ENCODE data around the gene MICOS13.

The MICOS13 gene

GRCh38 chr19:5667751-5668271 is 12.5 kb downstream of the MICOS13 start:
- H3K36me3 ChIP-seq (ENCODE audit: insufficient read depth, low read length): peaks cover 68% of the 10 kb centered on the region
- no peak overlapping the region for H3K4me3 ChIP-seq (ENCODE audit: low read length, poor library complexity, severe bottlenecking)
- no peaks in the 10 kb centered on the region for H3K79me2 ChIP-seq (ENCODE audit: insufficient read depth, low read length)
- no peak overlapping the region for H2AFZ ChIP-seq (ENCODE audit: low read length)
- no peak overlapping the region for H3K4me2 ChIP-seq (ENCODE audit: low read depth, low read length, poor library complexity, severe bottlenecking)
- H3K4me1 ChIP-seq (ENCODE audit: insufficient read depth, low read length, poor library complexity, severe bottlenecking): no peaks in the 10 kb centered on the region
- no peaks in the 10 kb centered on the region for H3F3A ChIP-seq (ENCODE audit: low read depth)
- no peaks in the 10 kb centered on the region for H4K20me1 ChIP-seq (ENCODE audit: insufficient read depth, low read length, poor library complexity, severe bottlenecking)
- no peaks in the 10 kb centered on the region for H3K9me3 ChIP-seq (ENCODE audit: insufficient read depth, low read depth, low read length)
- no peak for TF ChIP-seq CTCF (conservative IDR thresholded peaks at IDR 0.05; ENCODE audit: low read length)
- no peak for TF ChIP-seq EZH2phosphoT487 (IDR thresholded peaks at IDR 0.05; ENCODE audit: borderline replicate concordance)
- no peaks in the 10 kb centered on the region for H3K27me3 ChIP-seq (ENCODE audit: insufficient read depth, low read length, poor library complexity, severe bottlenecking)
- H3K9me2 ChIP-seq (replicated peaks; ENCODE audit: low read depth, low read length): no peaks in the 10 kb centered on the region
- no peak overlapping the region for H3K9ac ChIP-seq (ENCODE audit: low read depth, low read length, poor library complexity, severe bottlenecking)

- H3K4me3 ChIP-seq (ENCODE audit: low read length, poor library complexity, severe bottlenecking): no peak overlapping the region
- no peak overlapping the region for H3K9ac ChIP-seq (ENCODE audit: low read depth, low read length, poor library complexity, severe bottlenecking)
- peaks cover 72% of the 10 kb centered on the region for H3K36me3 ChIP-seq (ENCODE audit: insufficient read depth, low read length)
- H3K9me3 ChIP-seq (ENCODE audit: insufficient read depth, low read depth, low read length): no peaks in the 10 kb centered on the region
- no peaks in the 10 kb centered on the region for H4K20me1 ChIP-seq (ENCODE audit: insufficient read depth, low read length, poor library complexity, severe bottlenecking)
- H2AFZ ChIP-seq (ENCODE audit: low read length): no peak overlapping the region
- no peaks in the 10 kb centered on the region for H3K27me3 ChIP-seq (ENCODE audit: insufficient read depth, low read length, poor library complexity, severe bottlenecking)
- H3K4me2 ChIP-seq (ENCODE audit: low read depth, low read length, poor library complexity, severe bottlenecking): no peak overlapping the region
- H3K79me2 ChIP-seq (ENCODE audit: insufficient read depth, low read length): no peaks in the 10 kb centered on the region
- H3F3A ChIP-seq (ENCODE audit: low read depth): no peaks in the 10 kb centered on the region
- H3K9me2 ChIP-seq (replicated peaks; ENCODE audit: low read depth, low read length): no peaks in the 10 kb centered on the region
- no peaks in the 10 kb centered on the region for H3K4me1 ChIP-seq (ENCODE audit: insufficient read depth, low read length, poor library complexity, severe bottlenecking)
- no peak for TF ChIP-seq CTCF (conservative IDR thresholded peaks at IDR 0.05; ENCODE audit: low read length)
Measured at GRCh38 chr19:5666921-5667610, 13.2 kb downstream of the MICOS13 start.

GRCh38 chr19:5665781-5666513 is 14.4 kb downstream of the MICOS13 start:
- Histone ChIP-seq H3K9ac (ENCODE audit: low read depth, low read length, poor library complexity, severe bottlenecking) (no peak overlapping the region), H3K79me2 (ENCODE audit: insufficient read depth, low read length) (no peaks in the 10 kb centered on the region), H3K36me3 (ENCODE audit: insufficient read depth, low read length) (peaks cover 83% of the 10 kb centered on the region), H3F3A (ENCODE audit: low read depth) (no peaks in the 10 kb centered on the region), H3K4me1 (ENCODE audit: insufficient read depth, low read length, poor library complexity, severe bottlenecking) (no peaks in the 10 kb centered on the region), H2AFZ (ENCODE audit: low read length) (no peak overlapping the region), H4K20me1 (ENCODE audit: insufficient read depth, low read length, poor library complexity, severe bottlenecking) (no peaks in the 10 kb centered on the region), H3K9me3 (ENCODE audit: insufficient read depth, low read depth, low read length) (no peaks in the 10 kb centered on the region), H3K27me3 (ENCODE audit: insufficient read depth, low read length, poor library complexity, severe bottlenecking) (no peaks in the 10 kb centered on the region), H3K9me2 (replicated peaks; ENCODE audit: low read depth, low read length) (no peaks in the 10 kb centered on the region), H3K4me3 (ENCODE audit: low read length, poor library complexity, severe bottlenecking) (no peak overlapping the region), H3K4me2 (ENCODE audit: low read depth, low read length, poor library complexity, severe bottlenecking) (no peak overlapping the region)
- TF ChIP-seq CTCF (conservative IDR thresholded peaks at IDR 0.05; ENCODE audit: low read length): no peak
- TF ChIP-seq EZH2phosphoT487 (IDR thresholded peaks at IDR 0.05; ENCODE audit: borderline replicate concordance): no peak
